ENCODE results near the gene SLC25A42.

The SLC25A42 gene

GRCh38 chr19:19051478-19052213 lies 12.1 kb upstream of the SLC25A42 start:
- Histone ChIP-seq H3K4me3 (ENCODE audit: low read depth, low read length) (no peak overlapping the region), H3K9me3 (ENCODE audit: control insufficient read depth, insufficient read depth, low read length) (no peaks in the 10 kb centered on the region), H3K36me3 (ENCODE audit: control insufficient read depth, insufficient read depth, low read length) (peaks cover 83% of the 10 kb centered on the region), H3K27ac (ENCODE audit: low read depth, low read length) (no peak overlapping the region), H3K9ac (ENCODE audit: low read depth, low read length) (no peak overlapping the region), H3K27me3 (ENCODE audit: control insufficient read depth, insufficient read depth, low read length) (no peaks in the 10 kb centered on the region), H3K4me1 (ENCODE audit: control insufficient read depth, insufficient read depth, low read length) (no peaks in the 10 kb centered on the region)

GRCh38 chr19:19052921-19053320 lies 10.9 kb upstream of the SLC25A42 start:
- peaks cover 83% of the 10 kb centered on the region for H3K36me3 ChIP-seq (ENCODE audit: control insufficient read depth, insufficient read depth, low read length)
- no peaks in the 10 kb centered on the region for H3K27me3 ChIP-seq (ENCODE audit: control insufficient read depth, insufficient read depth, low read length)
- H3K9me3 ChIP-seq (ENCODE audit: control insufficient read depth, insufficient read depth, low read length): no peaks in the 10 kb centered on the region
- no peak overlapping the region for H3K4me3 ChIP-seq (ENCODE audit: low read depth, low read length)
- H3K9ac ChIP-seq (ENCODE audit: low read depth, low read length): no peak overlapping the region
- no peaks in the 10 kb centered on the region for H3K4me1 ChIP-seq (ENCODE audit: control insufficient read depth, insufficient read depth, low read length)
- no peak overlapping the region for H3K27ac ChIP-seq (ENCODE audit: low read depth, low read length)

GRCh38 chr19:19053508-19054314 lies 10.1 kb upstream of the SLC25A42 start:
- Histone ChIP-seq H3K27me3 (ENCODE audit: control insufficient read depth, insufficient read depth, low read length) (no peaks in the 10 kb centered on the region), H3K4me1 (ENCODE audit: control insufficient read depth, insufficient read depth, low read length) (no peaks in the 10 kb centered on the region), H3K4me3 (ENCODE audit: low read depth, low read length) (no peak overlapping the region), H3K27ac (ENCODE audit: low read depth, low read length) (no peak overlapping the region), H3K36me3 (ENCODE audit: control insufficient read depth, insufficient read depth, low read length) (peaks cover 86% of the 10 kb centered on the region), H3K9me3 (ENCODE audit: control insufficient read depth, insufficient read depth, low read length) (no peaks in the 10 kb centered on the region), H3K9ac (ENCODE audit: low read depth, low read length) (no peak overlapping the region)

GRCh38 chr19:19054315-19054938 lies 9.4 kb upstream of the SLC25A42 start:
- H3K36me3 ChIP-seq (ENCODE audit: control insufficient read depth, insufficient read depth, low read length): peaks cover 79% of the 10 kb centered on the region
- H3K4me3 ChIP-seq (ENCODE audit: low read depth, low read length): no peak overlapping the region
- no peaks in the 10 kb centered on the region for H3K27me3 ChIP-seq (ENCODE audit: control insufficient read depth, insufficient read depth, low read length)
- H3K9me3 ChIP-seq (ENCODE audit: control insufficient read depth, insufficient read depth, low read length): no peaks in the 10 kb centered on the region
- no peak overlapping the region for H3K27ac ChIP-seq (ENCODE audit: low read depth, low read length)
- no peak overlapping the region for H3K9ac ChIP-seq (ENCODE audit: low read depth, low read length)
- no peaks in the 10 kb centered on the region for H3K4me1 ChIP-seq (ENCODE audit: control insufficient read depth, insufficient read depth, low read length)

GRCh38 chr19:19054939-19055440 lies 8.8 kb upstream of the SLC25A42 start:
- no peaks in the 10 kb centered on the region for H3K9me3 ChIP-seq (ENCODE audit: control insufficient read depth, insufficient read depth, low read length)
- H3K27me3 ChIP-seq (ENCODE audit: control insufficient read depth, insufficient read depth, low read length): no peaks in the 10 kb centered on the region
- H3K4me3 ChIP-seq (ENCODE audit: low read depth, low read length): no peak overlapping the region
- no peaks in the 10 kb centered on the region for H3K4me1 ChIP-seq (ENCODE audit: control insufficient read depth, insufficient read depth, low read length)
- H3K9ac ChIP-seq (ENCODE audit: low read depth, low read length): no peak overlapping the region
- H3K36me3 ChIP-seq (ENCODE audit: control insufficient read depth, insufficient read depth, low read length): peaks cover 79% of the 10 kb centered on the region
- H3K27ac ChIP-seq (ENCODE audit: low read depth, low read length): no peak overlapping the region

- no peaks in the 10 kb centered on the region for H3K27me3 ChIP-seq (ENCODE audit: control insufficient read depth, insufficient read depth, low read length)
- H3K36me3 ChIP-seq (ENCODE audit: control insufficient read depth, insufficient read depth, low read length): peaks cover 75% of the 10 kb centered on the region
- no peak overlapping the region for H3K4me3 ChIP-seq (ENCODE audit: low read depth, low read length)
- no peaks in the 10 kb centered on the region for H3K4me1 ChIP-seq (ENCODE audit: control insufficient read depth, insufficient read depth, low read length)
- no peak overlapping the region for H3K27ac ChIP-seq (ENCODE audit: low read depth, low read length)
- H3K9me3 ChIP-seq (ENCODE audit: control insufficient read depth, insufficient read depth, low read length): no peaks in the 10 kb centered on the region
- H3K9ac ChIP-seq (ENCODE audit: low read depth, low read length): no peak overlapping the region
These were observed 8.1 kb upstream of the SLC25A42 start for GRCh38 chr19:19055701-19056100.

GRCh38 chr19:19056636-19057275 lies 7.0 kb upstream of the SLC25A42 start:
- H3K27me3 ChIP-seq (ENCODE audit: control insufficient read depth, insufficient read depth, low read length): no peaks in the 10 kb centered on the region; the same call in 1 of the 2 replicates
- H3K9ac ChIP-seq (ENCODE audit: low read depth, low read length): no peak overlapping the region
- H3K27ac ChIP-seq (ENCODE audit: low read depth, low read length): no peak overlapping the region
- peaks cover 70% of the 10 kb centered on the region for H3K36me3 ChIP-seq (ENCODE audit: control insufficient read depth, insufficient read depth, low read length)
- no peaks in the 10 kb centered on the region for H3K9me3 ChIP-seq (ENCODE audit: control insufficient read depth, insufficient read depth, low read length)
- no peak overlapping the region for H3K4me3 ChIP-seq (ENCODE audit: low read depth, low read length)
- H3K4me1 ChIP-seq (ENCODE audit: control insufficient read depth, insufficient read depth, low read length): no peaks in the 10 kb centered on the region

- no peak overlapping the region for H3K9ac ChIP-seq (ENCODE audit: low read depth, low read length)
- no peaks in the 10 kb centered on the region; the same call in 1 of the 2 replicates for H3K27me3 ChIP-seq (ENCODE audit: control insufficient read depth, insufficient read depth, low read length)
- H3K36me3 ChIP-seq (ENCODE audit: control insufficient read depth, insufficient read depth, low read length): peaks cover 68% of the 10 kb centered on the region
- no peak overlapping the region for H3K4me3 ChIP-seq (ENCODE audit: low read depth, low read length)
- peaks cover 4% of the 10 kb centered on the region; the same call in 1 of the 2 replicates for H3K4me1 ChIP-seq (ENCODE audit: control insufficient read depth, insufficient read depth, low read length)
- H3K27ac ChIP-seq (ENCODE audit: low read depth, low read length): no peak overlapping the region
- no peaks in the 10 kb centered on the region for H3K9me3 ChIP-seq (ENCODE audit: control insufficient read depth, insufficient read depth, low read length)
These were observed 6.5 kb upstream of the SLC25A42 start for GRCh38 chr19:19057317-19057716.

GRCh38 chr19:19057720-19058119 lies 6.1 kb upstream of the SLC25A42 start:
- H3K9ac ChIP-seq (ENCODE audit: low read depth, low read length): no peak overlapping the region
- peaks cover 64% of the 10 kb centered on the region for H3K36me3 ChIP-seq (ENCODE audit: control insufficient read depth, insufficient read depth, low read length)
- H3K4me1 ChIP-seq (ENCODE audit: control insufficient read depth, insufficient read depth, low read length): peaks cover 8% of the 10 kb centered on the region; the same call in 1 of the 2 replicates
- H3K9me3 ChIP-seq (ENCODE audit: control insufficient read depth, insufficient read depth, low read length): no peaks in the 10 kb centered on the region
- H3K27me3 ChIP-seq (ENCODE audit: control insufficient read depth, insufficient read depth, low read length): no peaks in the 10 kb centered on the region; the same call in 1 of the 2 replicates
- no peak overlapping the region for H3K4me3 ChIP-seq (ENCODE audit: low read depth, low read length)
- H3K27ac ChIP-seq (ENCODE audit: low read depth, low read length): no peak overlapping the region

- H3K4me3 ChIP-seq (ENCODE audit: low read depth, low read length): no peak overlapping the region
- no peak overlapping the region for H3K9ac ChIP-seq (ENCODE audit: low read depth, low read length)
- peaks cover 57% of the 10 kb centered on the region for H3K36me3 ChIP-seq (ENCODE audit: control insufficient read depth, insufficient read depth, low read length)
- H3K27me3 ChIP-seq (ENCODE audit: control insufficient read depth, insufficient read depth, low read length): peaks cover 2% of the 10 kb centered on the region
- H3K27ac ChIP-seq (ENCODE audit: low read depth, low read length): no peak overlapping the region
- no peaks in the 10 kb centered on the region for H3K9me3 ChIP-seq (ENCODE audit: control insufficient read depth, insufficient read depth, low read length)
- peaks cover 9% of the 10 kb centered on the region; the same call in 1 of the 2 replicates for H3K4me1 ChIP-seq (ENCODE audit: control insufficient read depth, insufficient read depth, low read length)
These were observed 4.6 kb upstream of the SLC25A42 start for GRCh38 chr19:19059018-19059836.

Measured in HUES48 (cell line).